ENCODE measurements around the gene SLC35A5.

The SLC35A5 gene

DNA sequence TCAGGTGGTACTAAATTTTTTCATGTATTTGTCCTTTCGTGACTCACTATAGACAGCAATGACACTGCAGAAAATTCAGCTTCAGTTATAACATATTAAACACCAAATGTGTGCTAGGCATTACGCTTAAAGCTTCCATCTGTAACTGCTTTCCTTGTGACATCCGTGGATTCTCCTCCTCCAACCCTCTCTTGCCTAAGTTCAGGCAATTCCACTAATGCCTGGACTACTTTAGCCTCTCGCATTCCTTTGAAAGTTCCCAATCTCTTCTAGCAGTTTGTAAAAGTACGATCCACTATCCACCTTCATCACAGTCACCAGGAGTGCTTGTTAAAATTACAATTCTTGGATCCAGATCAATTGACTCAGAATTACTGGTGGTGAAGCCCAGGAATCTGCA is 61.4 kb downstream of the SLC35A5 start:
- in situ Hi-C loops (cut with MboI; ENCODE audit: low sequenced_read_pairs): no loop called here

DNA sequence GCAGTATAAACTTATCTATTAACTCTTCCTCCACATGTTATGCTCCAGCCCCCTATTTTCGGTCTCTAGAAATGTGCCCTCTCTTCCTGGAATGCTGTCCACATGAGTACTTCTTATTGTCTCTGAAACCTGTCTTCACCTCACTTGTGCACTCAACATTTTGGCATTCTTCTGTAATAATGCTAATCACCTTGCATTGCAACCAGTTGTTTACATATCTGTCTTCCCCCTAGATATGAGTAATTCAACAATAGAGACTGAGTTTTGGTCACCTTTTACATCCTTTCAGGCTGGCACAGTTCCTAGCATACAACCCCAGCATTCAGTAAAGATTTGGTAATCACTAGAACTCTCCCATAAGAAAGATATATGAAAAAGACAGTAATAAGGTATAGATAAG is 61.9 kb downstream of the SLC35A5 start:
- in situ Hi-C loops (cut with MboI; ENCODE audit: low sequenced_read_pairs): no loop called here

GRCh38 chr3:112627419-112627818 is 65.6 kb downstream of the SLC35A5 start:
- in situ Hi-C loops (cut with MboI; ENCODE audit: low sequenced_read_pairs): no loop called here

DNA sequence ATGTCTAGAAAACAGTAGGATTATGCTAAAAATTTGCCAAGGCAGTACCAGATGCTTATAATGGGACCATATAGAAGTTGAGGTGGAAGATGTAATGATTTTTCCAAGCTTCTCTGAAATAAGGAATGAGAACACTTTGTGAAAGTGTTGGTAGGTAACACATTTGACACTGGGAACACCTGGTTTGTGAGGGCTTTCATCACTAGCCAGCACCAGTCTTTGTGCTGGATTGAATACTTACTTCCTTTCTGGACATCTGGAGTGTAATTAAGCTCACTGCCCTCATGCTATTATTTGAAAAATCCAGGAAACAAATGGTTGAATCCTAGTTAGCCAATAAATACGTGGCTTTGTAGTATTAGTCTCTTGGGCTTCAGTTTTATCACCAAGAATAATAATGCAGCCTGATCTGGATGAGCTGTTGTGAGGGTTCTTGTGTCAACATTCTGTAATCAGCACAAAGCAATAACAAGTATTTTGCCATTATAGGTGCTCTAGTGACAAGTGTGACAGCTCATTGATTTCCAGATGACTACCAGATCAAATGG is 66.1 kb downstream of the SLC35A5 start:
- in situ Hi-C loops (cut with MboI; ENCODE audit: low sequenced_read_pairs): no loop called here

DNA sequence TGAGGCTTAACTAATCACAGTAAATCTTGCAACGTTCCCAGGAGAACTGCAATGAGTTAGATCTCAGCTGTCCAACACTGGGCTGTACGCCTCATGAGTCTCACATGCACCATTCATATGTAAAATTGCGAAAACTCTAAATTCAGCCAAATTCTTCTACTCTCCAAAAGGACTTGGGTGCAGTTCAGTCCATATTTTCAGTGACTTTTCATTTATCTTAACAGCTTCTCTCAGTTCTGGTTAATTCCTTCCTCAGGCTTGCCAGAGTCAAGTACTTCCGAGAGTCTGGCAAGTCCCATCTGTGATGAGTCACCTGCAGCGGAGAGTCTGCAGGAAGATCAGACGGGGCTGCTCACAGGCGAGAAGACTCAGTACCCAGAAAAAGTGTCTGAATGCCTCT is 67.6 kb downstream of the SLC35A5 start:
- in situ Hi-C loops (cut with MboI; ENCODE audit: low sequenced_read_pairs): no loop called here

DNA sequence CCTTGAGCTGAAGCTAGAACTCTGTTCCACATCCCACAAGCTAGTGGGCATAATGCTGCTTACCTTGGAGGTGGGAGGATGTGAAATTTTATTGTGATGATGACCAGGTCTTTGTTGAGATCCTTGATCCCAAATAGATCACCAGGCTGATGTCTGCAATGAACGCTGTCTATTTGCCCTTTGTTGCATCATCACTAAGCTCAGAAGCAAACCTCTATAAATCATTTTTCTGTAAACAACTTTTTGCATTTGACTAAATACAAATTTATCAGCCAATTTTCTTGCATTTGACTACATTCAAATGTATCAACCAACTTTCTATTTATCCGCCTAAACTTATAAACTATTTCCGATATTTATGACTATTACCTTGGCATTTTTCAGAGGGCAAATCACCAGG is 69.4 kb downstream of the SLC35A5 start:
- in situ Hi-C loops (cut with MboI; ENCODE audit: low sequenced_read_pairs): no loop called here

DNA sequence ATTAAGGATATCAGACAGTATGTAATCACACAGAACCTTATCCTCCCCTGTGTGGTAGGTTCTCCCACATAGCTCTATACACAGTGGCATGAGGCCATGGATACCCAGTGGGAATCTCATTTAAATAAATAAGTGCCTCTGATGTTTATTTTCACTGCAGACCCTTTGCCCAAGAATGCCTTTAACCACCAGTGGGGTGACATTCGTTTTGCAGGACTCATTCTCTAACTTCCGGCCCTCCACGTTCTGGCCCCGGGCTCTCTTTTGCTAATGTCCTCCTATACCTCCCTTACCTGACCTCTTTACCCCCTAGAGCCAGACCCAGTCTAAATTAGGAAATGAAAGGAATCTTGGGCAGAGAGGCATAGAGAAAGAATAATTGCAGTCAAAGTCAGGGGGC is 70.8 kb downstream of the SLC35A5 start:
- in situ Hi-C loops (cut with MboI; ENCODE audit: low sequenced_read_pairs): no loop called here

GRCh38 chr3:112633191-112633590 is 71.3 kb downstream of the SLC35A5 start:
- in situ Hi-C loops (cut with MboI; ENCODE audit: low sequenced_read_pairs): no loop called here

- in situ Hi-C loops (cut with MboI; ENCODE audit: low sequenced_read_pairs): no loop called here
Measured at GRCh38 chr3:112633757-112634156, 71.9 kb downstream of the SLC35A5 start.

- in situ Hi-C loops (cut with MboI; ENCODE audit: low sequenced_read_pairs): no loop called here
Measured at GRCh38 chr3:112634786-112635541, 73.1 kb downstream of the SLC35A5 start.
